Suppressor macrophage (primary cell): ENCODE measurements around the gene SLC17A1.
"Not testable (repeated sequence)": the region's sequence is repeated elsewhere in the genome, so short reads cannot be mapped to it uniquely, and the experiment has no call there.

Source experiments
- DNase-seq, 4 experiments: peaks; one replicate each; pipeline ENCODE4 v3.0.0-alpha.2; 2020 to 2022

Gene SLC17A1

GRCh38 chr6:25756382-25757363, 75.2 kb downstream of the SLC17A1 start:
- DNase-seq: peak in 1 of 4 experiments; percentile 1

- DNase-seq: no peak
Measured at GRCh38 chr6:25755483-25755882, 76.4 kb downstream of the SLC17A1 start.

GRCh38 chr6:25754535-25754934, 77.3 kb downstream of the SLC17A1 start, which contains the start of gene SLC17A4:
Gene SLC17A4 (plus strand): TSS chr6:25754742. CDS start chr6:25761963, 7,221 bp downstream.
- DNase-seq: no peak

- no peak for DNase-seq
Measured at GRCh38 chr6:25753079-25753478, 78.8 kb downstream of the SLC17A1 start.

- no peak for DNase-seq
Measured at GRCh38 chr6:25750906-25751305, 80.9 kb downstream of the SLC17A1 start.

GRCh38 chr6:25749837-25750236, 82.0 kb downstream of the SLC17A1 start:
- DNase-seq: peak in 2 of 4 experiments; percentile 34 to 36

- not testable (repeated sequence) for DNase-seq
Measured at GRCh38 chr6:25748601-25749517, 83.0 kb downstream of the SLC17A1 start.

GRCh38 chr6:25748049-25748448, 83.8 kb downstream of the SLC17A1 start:
- DNase-seq: no peak

GRCh38 chr6:25747477-25747876, 84.4 kb downstream of the SLC17A1 start:
- DNase-seq: peak in 1 of 4 experiments; percentile 2

GRCh38 chr6:25746968-25747367, 84.9 kb downstream of the SLC17A1 start:
- no peak for DNase-seq

GRCh38 chr6:25745836-25746235, 86.0 kb downstream of the SLC17A1 start:
- no peak for DNase-seq

- no peak for DNase-seq
Measured at GRCh38 chr6:25743868-25744267, 88.0 kb downstream of the SLC17A1 start.

- no peak for DNase-seq
Measured at GRCh38 chr6:25735261-25735660, 96.6 kb downstream of the SLC17A1 start.
